ENCODE results near the gene SLC39A11.

- no peak for TF ChIP-seq CTCF (conservative IDR thresholded peaks at IDR 0.05 in 1 of 2, IDR thresholded peaks at IDR 0.05 in 1 of 2; ENCODE audit: extremely low read depth in 1 of 2, insufficient read depth in 1 of 2, low read depth in 1 of 2, low read length in 2 of 2)
- no peak for TF ChIP-seq EZH2 (IDR thresholded peaks at IDR 0.05; ENCODE audit: borderline replicate concordance, low read length)
Observed at GRCh38 chr17:72672729-72673128, 419.8 kb downstream of the SLC39A11 start.
